Vagina (tissue), 2 donors: ENCODE results near the gene TBL1X. TPM values are rescaled to one million over a fixed set of nuclear protein-coding genes. Genes with fewer than 3 reads are reported as not detected.
"Not testable (repeated sequence)": the region's sequence is repeated elsewhere in the genome, so short reads cannot be mapped to it uniquely, and the experiment has no call there.

Experiments used
- DNase-seq, 2 donors: peaks; one replicate each; pipeline ENCODE4 v3.0.0-alpha.2; 2017; ENCODE audit errors: extremely low spot score in 2 of 2
- H3K27ac ChIP-seq: fragments of 200-600 bp; sonication (generic); one replicate; pipeline ENCODE4 v1.5.1; 2019
- H3K27me3 ChIP-seq: fragments of 200-600 bp; sonication (generic); one replicate; pipeline ENCODE4 v1.5.1; 2019
- H3K36me3 ChIP-seq, 2 donors: fragments of 200-600 bp; sonication (generic); one replicate each; pipeline ENCODE4 v1.5.1; 2017 to 2019
- H3K4me1 ChIP-seq: fragments of 200-600 bp; sonication (generic); one replicate; pipeline ENCODE4 v1.5.1; 2019
- H3K4me3 ChIP-seq, 2 donors: fragments of 200-600 bp; sonication (generic); 1 replicate in 1 of 2; 2 replicates in 1 of 2; pipeline ENCODE4 v1.5.1; 2016 to 2019
- H3K9me3 ChIP-seq: fragments of 200-600 bp; sonication (generic); one replicate; pipeline ENCODE4 v1.5.1; 2019
- POLR2A ChIP-seq, 2 donors: fragments of 450-650 bp; IDR thresholded peaks; one replicate each; pipeline ENCODE4 v1.6.1; 2017; ENCODE audit warnings: antibody characterized with exemption in 2 of 2, mild to moderate bottlenecking in 2 of 2, moderate library complexity in 2 of 2
- POLR2AphosphoS5 ChIP-seq, 2 donors: sonication (generic); formaldehyde crosslinking; IDR thresholded peaks; one replicate each; pipeline ENCODE4 v1.9.0; 2017; ENCODE audit warnings: antibody characterized with exemption in 2 of 2, mild to moderate bottlenecking in 2 of 2, low read depth in 1 of 2; ENCODE audit not compliant: insufficient read depth in 1 of 2
- intact Hi-C: fragments of 100-400 bp; cut with DNase I; formaldehyde crosslinking; loops from one replicate; pipeline ENCODE4 v1.15.1; 2023
- total RNA-seq: library from RNA; depleted of rRNA; stranded (reverse); fragments of >200 nt; gene quantifications from one replicate; pipeline ENCODE4 v1.2.3, GENCODE V29; 2016
- TF ChIP-seq, protein P1 (sequence below), 3 experiments: fragments of 450-650 bp in 2 of 3; fragments of 200-600 bp in 1 of 3; sonication (generic) in 1 of 3; IDR thresholded peaks; one replicate each; pipeline ENCODE4 v1.5.1; 2017 to 2019; ENCODE audit warnings: antibody characterized with exemption in 3 of 3, mild to moderate bottlenecking in 2 of 3, moderate library complexity in 2 of 3

TBL1X gene
- total RNA-seq, 1 donor from 2014 or later: 41.3 TPM

DNA sequence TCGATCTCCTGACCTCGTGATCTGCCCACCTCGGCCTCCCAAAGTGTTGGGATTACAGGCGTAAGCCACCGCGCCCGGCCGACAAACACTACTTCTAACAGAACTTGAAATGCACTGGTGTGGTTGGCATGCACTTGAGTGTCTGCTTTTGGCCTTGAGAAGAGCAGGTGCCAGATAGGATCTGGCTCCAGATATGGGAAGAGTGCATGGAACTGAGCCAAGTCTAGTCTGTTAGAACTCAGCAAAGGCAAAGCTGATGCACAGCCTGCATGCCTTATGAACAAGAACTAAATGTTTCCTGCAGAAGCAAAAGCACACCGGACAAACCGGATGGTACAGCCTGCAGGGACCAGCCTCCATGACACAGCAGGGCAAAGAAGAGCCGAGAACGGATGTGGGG, 35.1 kb upstream of the TBL1X start:
- no peaks in the 10 kb centered on the region for H3K4me1 ChIP-seq
- TF ChIP-seq, protein P1, sequence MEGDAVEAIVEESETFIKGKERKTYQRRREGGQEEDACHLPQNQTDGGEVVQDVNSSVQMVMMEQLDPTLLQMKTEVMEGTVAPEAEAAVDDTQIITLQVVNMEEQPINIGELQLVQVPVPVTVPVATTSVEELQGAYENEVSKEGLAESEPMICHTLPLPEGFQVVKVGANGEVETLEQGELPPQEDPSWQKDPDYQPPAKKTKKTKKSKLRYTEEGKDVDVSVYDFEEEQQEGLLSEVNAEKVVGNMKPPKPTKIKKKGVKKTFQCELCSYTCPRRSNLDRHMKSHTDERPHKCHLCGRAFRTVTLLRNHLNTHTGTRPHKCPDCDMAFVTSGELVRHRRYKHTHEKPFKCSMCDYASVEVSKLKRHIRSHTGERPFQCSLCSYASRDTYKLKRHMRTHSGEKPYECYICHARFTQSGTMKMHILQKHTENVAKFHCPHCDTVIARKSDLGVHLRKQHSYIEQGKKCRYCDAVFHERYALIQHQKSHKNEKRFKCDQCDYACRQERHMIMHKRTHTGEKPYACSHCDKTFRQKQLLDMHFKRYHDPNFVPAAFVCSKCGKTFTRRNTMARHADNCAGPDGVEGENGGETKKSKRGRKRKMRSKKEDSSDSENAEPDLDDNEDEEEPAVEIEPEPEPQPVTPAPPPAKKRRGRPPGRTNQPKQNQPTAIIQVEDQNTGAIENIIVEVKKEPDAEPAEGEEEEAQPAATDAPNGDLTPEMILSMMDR (IDR thresholded peaks at IDR 0.05): no peak
- no peak for TF ChIP-seq POLR2A (IDR thresholded peaks at IDR 0.05)
- no peak for TF ChIP-seq POLR2AphosphoS5 (IDR thresholded peaks at IDR 0.05; ENCODE audit: insufficient read depth in 1 of 2, low read depth in 1 of 2)
- H3K27me3 ChIP-seq: no peaks in the 10 kb centered on the region
- DNase-seq: no peak
- H3K9me3 ChIP-seq: no peaks in the 10 kb centered on the region
- H3K27ac ChIP-seq: no peak overlapping the region
- no peak overlapping the region for H3K4me3 ChIP-seq
- intact Hi-C loops: no loop called here
- H3K36me3 ChIP-seq: no peaks in the 10 kb centered on the region

DNA sequence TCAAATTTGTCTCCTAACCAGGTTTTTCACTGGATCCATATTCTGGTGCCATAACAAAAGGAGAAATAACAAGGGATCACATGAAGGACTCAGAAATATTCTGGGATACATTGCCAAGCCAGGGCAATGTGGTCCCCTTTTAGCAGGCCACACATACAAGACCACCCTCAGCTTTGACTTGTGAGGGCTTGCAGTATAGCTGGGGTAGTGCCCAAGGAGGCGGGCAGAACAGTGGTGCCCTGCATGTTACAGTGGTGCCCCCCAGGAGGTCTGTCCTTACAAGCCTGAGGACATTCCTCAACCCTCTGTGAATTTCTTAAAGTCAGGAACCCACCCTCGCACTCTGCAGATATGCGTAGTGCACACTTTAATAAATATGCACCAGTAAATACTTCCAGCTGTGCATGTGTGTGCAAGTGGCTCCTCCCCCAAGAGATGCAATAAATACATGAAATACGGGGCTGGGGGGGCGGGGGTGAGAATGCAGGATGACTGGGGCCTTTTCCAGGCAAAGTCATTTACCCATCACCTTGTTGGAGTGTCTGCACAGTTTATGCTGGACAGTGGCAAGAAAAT, 34.4 kb upstream of the TBL1X start:
- Histone ChIP-seq H3K27me3 (no peaks in the 10 kb centered on the region), H3K4me3 (no peak overlapping the region), H3K36me3 (no peaks in the 10 kb centered on the region), H3K9me3 (no peaks in the 10 kb centered on the region), H3K27ac (no peak overlapping the region), H3K4me1 (no peaks in the 10 kb centered on the region)
- intact Hi-C loops: no loop called here
- TF ChIP-seq POLR2A (IDR thresholded peaks at IDR 0.05) (no peak), POLR2AphosphoS5 (IDR thresholded peaks at IDR 0.05; ENCODE audit: insufficient read depth in 1 of 2, low read depth in 1 of 2) (no peak)
- TF ChIP-seq, protein P1 (IDR thresholded peaks at IDR 0.05): no peak
- no peak for DNase-seq

DNA sequence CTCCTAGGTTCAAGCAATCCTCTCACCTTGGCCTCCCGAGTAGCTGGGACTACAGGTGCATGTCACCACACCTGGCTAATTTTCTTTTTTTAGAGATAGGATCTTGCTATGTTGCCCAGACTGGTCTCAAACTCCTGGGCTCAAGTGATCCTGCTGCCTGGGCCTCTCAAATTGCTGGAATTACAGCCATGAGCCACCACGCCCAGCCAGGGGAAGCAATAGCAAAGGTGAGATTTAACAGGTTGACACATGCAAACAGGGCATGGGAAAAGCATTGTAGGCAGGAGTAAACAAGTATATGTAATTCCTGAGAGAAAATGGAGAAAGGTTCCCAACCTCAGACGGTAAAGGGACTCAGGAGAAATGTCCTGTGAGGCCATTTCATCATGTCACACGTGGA, 33.6 kb upstream of the TBL1X start:
- Histone ChIP-seq H3K36me3 (no peaks in the 10 kb centered on the region), H3K4me3 (no peak overlapping the region), H3K9me3 (no peaks in the 10 kb centered on the region), H3K27me3 (no peaks in the 10 kb centered on the region), H3K4me1 (no peaks in the 10 kb centered on the region), H3K27ac (no peak overlapping the region)
- intact Hi-C loops: no loop called here
- TF ChIP-seq, protein P1 (IDR thresholded peaks at IDR 0.05): no peak
- no peak for TF ChIP-seq POLR2A (IDR thresholded peaks at IDR 0.05)
- TF ChIP-seq POLR2AphosphoS5 (IDR thresholded peaks at IDR 0.05; ENCODE audit: insufficient read depth in 1 of 2, low read depth in 1 of 2): no peak
- no peak for DNase-seq

DNA sequence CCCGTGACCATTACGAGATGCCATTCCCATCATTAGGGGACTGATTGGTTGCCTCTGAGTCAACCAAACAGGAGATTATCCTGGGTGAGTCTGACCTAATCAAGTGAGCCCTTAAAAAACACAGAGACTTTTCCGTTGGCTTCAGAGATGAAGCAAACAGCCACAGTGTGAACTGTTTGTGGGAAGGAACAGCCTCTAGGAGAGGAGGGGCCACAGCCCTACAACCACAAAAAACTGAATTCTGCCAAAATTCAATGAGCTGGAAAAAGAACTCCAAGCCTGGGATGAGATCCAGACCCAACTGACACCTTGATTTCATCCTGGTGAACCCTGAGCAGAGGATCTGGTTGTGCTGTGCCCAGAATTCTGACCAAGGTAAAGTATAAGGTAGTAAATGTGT, 31.3 kb upstream of the TBL1X start:
- H3K36me3 ChIP-seq: no peaks in the 10 kb centered on the region
- no peaks in the 10 kb centered on the region for H3K27me3 ChIP-seq
- TF ChIP-seq, protein P1 (IDR thresholded peaks at IDR 0.05): no peak
- TF ChIP-seq POLR2AphosphoS5 (IDR thresholded peaks at IDR 0.05; ENCODE audit: insufficient read depth in 1 of 2, low read depth in 1 of 2): no peak
- intact Hi-C loops: no loop called here
- H3K9me3 ChIP-seq: no peaks in the 10 kb centered on the region
- H3K4me1 ChIP-seq: no peaks in the 10 kb centered on the region
- H3K27ac ChIP-seq: no peak overlapping the region
- no peak overlapping the region for H3K4me3 ChIP-seq
- no peak for DNase-seq

DNA sequence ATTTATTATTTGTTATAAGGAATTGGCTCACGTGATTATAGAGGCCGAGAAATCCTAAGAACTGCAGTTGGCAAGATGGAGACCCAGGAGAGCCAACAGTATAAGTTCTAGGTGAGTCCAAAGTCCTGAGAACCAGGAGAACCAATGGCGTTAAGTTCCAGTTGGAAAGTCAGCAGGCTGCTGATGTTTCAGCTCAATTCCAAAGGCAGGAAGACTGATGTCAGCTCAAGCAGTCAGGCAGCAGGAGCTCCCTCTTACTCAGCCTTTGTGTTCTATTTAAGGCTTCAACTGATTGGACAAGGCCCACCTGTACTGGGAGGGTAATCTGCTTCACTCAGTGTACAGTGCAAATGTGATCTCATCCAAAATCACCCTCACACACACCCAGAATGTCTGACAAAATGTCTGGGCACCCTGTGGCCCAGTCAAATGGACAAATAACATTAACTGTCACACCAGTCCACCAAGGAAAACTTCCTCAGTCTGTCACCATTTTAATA, 30.8 kb upstream of the TBL1X start:
- DNase-seq: no peak
- Histone ChIP-seq H3K27ac (no peak overlapping the region), H3K27me3 (no peaks in the 10 kb centered on the region), H3K36me3 (no peaks in the 10 kb centered on the region), H3K4me3 (no peak overlapping the region), H3K9me3 (no peaks in the 10 kb centered on the region), H3K4me1 (no peaks in the 10 kb centered on the region)
- TF ChIP-seq POLR2A (IDR thresholded peaks at IDR 0.05) (no peak), POLR2AphosphoS5 (IDR thresholded peaks at IDR 0.05; ENCODE audit: insufficient read depth in 1 of 2, low read depth in 1 of 2) (no peak)
- TF ChIP-seq, protein P1 (IDR thresholded peaks at IDR 0.05): no peak
- intact Hi-C loops: no loop called here

DNA sequence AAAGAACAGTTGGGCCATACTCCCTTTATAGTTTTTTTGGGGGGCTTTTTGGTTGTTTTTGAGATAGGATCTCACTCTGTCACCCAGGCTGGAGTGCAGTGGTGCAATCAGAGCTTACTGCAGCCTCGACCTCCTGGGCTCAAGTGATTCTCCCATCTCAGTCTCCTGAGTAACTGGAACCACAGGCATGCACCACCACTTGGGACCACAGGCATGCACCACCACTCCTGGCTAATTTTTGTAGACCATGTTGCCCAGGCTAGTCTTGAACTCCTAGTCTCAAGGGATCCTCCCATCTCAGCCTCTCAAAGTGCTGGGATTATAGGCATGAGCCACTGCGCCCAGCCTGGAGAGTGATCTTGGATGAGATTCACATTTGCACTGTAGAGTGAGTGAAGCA, 29.8 kb upstream of the TBL1X start:
- intact Hi-C loops, H3K36me3 ChIP-seq, H3K9me3 ChIP-seq, H3K4me3 ChIP-seq, H3K27me3 ChIP-seq, H3K4me1 ChIP-seq, DNase-seq, H3K27ac ChIP-seq: not testable (repeated sequence)
